Fibroblast of the aortic adventitia (primary cell): ENCODE data around the gene UGT1A9. TPM values are rescaled to one million over a fixed set of nuclear protein-coding genes. Genes with fewer than 3 reads are reported as not detected.
"Not testable (repeated sequence)": the region's sequence is repeated elsewhere in the genome, so short reads cannot be mapped to it uniquely, and the experiment has no call there.

Experiments
- DNase-seq: peaks from one replicate; pipeline ENCODE4 v3.0.0-alpha.2; 2010; ENCODE audit warnings: low read depth
- H3K4me3 ChIP-seq: 2 replicates; pipeline ENCODE4 v1.5.1; 2011; ENCODE audit warnings: low read depth, mild to moderate bottlenecking, control low read depth, low read length, moderate library complexity
- CTCF ChIP-seq: IDR thresholded peaks from 2 replicates; pipeline ENCODE4 v1.5.1; 2011; ENCODE audit warnings: mild to moderate bottlenecking, low read length, control low read depth, inconsistent platforms; ENCODE audit not compliant: insufficient read depth
- total RNA-seq: library from RNA; depleted of rRNA; stranded (reverse); fragments of >200 nt; gene quantifications from 2 replicates; pipeline ENCODE4 v1.2.3, GENCODE V29; 2012; ENCODE audit warnings: low replicate concordance

The UGT1A9 gene
- total RNA-seq, 1 donor, result not detected

- no peak for TF ChIP-seq CTCF
- no peak overlapping the region for H3K4me3 ChIP-seq
- no peak for DNase-seq
Measured at GRCh38 chr2:233698740-233699139, 27.0 kb downstream of the UGT1A9 start.

- TF ChIP-seq CTCF, result no peak
- no peak for DNase-seq
- no peak overlapping the region for H3K4me3 ChIP-seq
Measured at GRCh38 chr2:233699424-233700027, 27.8 kb downstream of the UGT1A9 start.

- no peak overlapping the region for H3K4me3 ChIP-seq
- peak; percentile 99 for DNase-seq
- TF ChIP-seq CTCF, result no peak
Measured at GRCh38 chr2:233700028-233700635, 28.4 kb downstream of the UGT1A9 start.

- DNase-seq, H3K4me3 ChIP-seq: not testable (repeated sequence)
Measured at GRCh38 chr2:233700842-233701241, 29.1 kb downstream of the UGT1A9 start.

GRCh38 chr2:233702238-233702637, 30.5 kb downstream of the UGT1A9 start:
- H3K4me3 ChIP-seq, result no peak overlapping the region
- no peak for DNase-seq

GRCh38 chr2:233705911-233706506, 34.3 kb downstream of the UGT1A9 start:
- TF ChIP-seq CTCF, result no peak
- no peak overlapping the region for H3K4me3 ChIP-seq
- DNase-seq, result peak; percentile 69

More at GRCh38 chr2:233702238-233702637, 30.5 kb downstream of the UGT1A9 start:
- TF ChIP-seq CTCF, result no peak

GRCh38 chr2:233706720-233707119, 35.0 kb downstream of the UGT1A9 start:
- peak; percentile 83 for DNase-seq
- no peak overlapping the region for H3K4me3 ChIP-seq
- TF ChIP-seq CTCF, result no peak
